GM12875 (cell line): ENCODE measurements around the gene HELLS.

ENCODE experiments used
- H3K4me3 ChIP-seq: one replicate; pipeline ENCODE4 v1.5.1; 2011; ENCODE audit warnings: low read depth, low read length, control low read depth
- CTCF ChIP-seq: IDR thresholded peaks from 2 replicates; pipeline ENCODE4 v1.5.1; 2011; ENCODE audit warnings: low read depth, mild to moderate bottlenecking, control low read depth, inconsistent platforms, low read length, moderate library complexity, borderline replicate concordance; ENCODE audit not compliant: insufficient read depth

Gene HELLS

GRCh38 chr10:94571528-94571927, 25.9 kb downstream of the HELLS start:
- H3K4me3 ChIP-seq: no peak overlapping the region
- TF ChIP-seq CTCF: no peak

- no peak overlapping the region for H3K4me3 ChIP-seq
- no peak for TF ChIP-seq CTCF
Measured at GRCh38 chr10:94578790-94579189, 33.2 kb downstream of the HELLS start.

GRCh38 chr10:94583124-94583523, 37.5 kb downstream of the HELLS start:
- no peak for TF ChIP-seq CTCF
- no peak overlapping the region for H3K4me3 ChIP-seq

- no peak overlapping the region for H3K4me3 ChIP-seq
- TF ChIP-seq CTCF: no peak
Measured at GRCh38 chr10:94591461-94592205, 46.0 kb downstream of the HELLS start.

- H3K4me3 ChIP-seq: no peak overlapping the region
- no peak for TF ChIP-seq CTCF
Measured at GRCh38 chr10:94602729-94603515, 57.3 kb downstream of the HELLS start.

- no peak for TF ChIP-seq CTCF
- no peak overlapping the region for H3K4me3 ChIP-seq
Measured at GRCh38 chr10:94607111-94607510, 61.5 kb downstream of the HELLS start.

GRCh38 chr10:94608559-94608958, 63.0 kb downstream of the HELLS start:
- H3K4me3 ChIP-seq: no peak overlapping the region
- no peak for TF ChIP-seq CTCF
